Bronchial epithelial cell (primary cell): ENCODE results near the gene DNM3. TPM values are rescaled to one million over a fixed set of nuclear protein-coding genes. Genes with fewer than 3 reads are reported as not detected.
"Not testable (repeated sequence)": the region's sequence is repeated elsewhere in the genome, so short reads cannot be mapped to it uniquely, and the experiment has no call there.

Experiments used
- DNase-seq: peaks from one replicate; pipeline ENCODE4 v3.0.0-alpha.2; 2010; ENCODE audit warnings: low read depth
- FAIRE-seq: peaks from 2 replicates; lab custom pipeline; 2011; peaks lifted over from hg19 to GRCh38; lab: Jason Lieb, UNC
- H3K27me3 ChIP-seq: 2 replicates; pipeline ENCODE4 v1.5.1; 2011; ENCODE audit warnings: low read length; ENCODE audit not compliant: control insufficient read depth, insufficient read depth
- H3K36me3 ChIP-seq: 2 replicates; pipeline ENCODE4 v1.5.1; 2011; ENCODE audit warnings: low read length; ENCODE audit not compliant: control insufficient read depth, insufficient read depth
- H3K4me3 ChIP-seq: 2 replicates; pipeline ENCODE4 v1.5.1; 2011; ENCODE audit warnings: mild to moderate bottlenecking, low read depth, low read length, control low read depth
- CTCF ChIP-seq: IDR thresholded peaks from 2 replicates; pipeline ENCODE4 v1.5.1; 2011; ENCODE audit warnings: mild to moderate bottlenecking, moderate library complexity, low read length, control low read depth, inconsistent platforms; ENCODE audit not compliant: insufficient read depth, severe bottlenecking
- total RNA-seq: library from RNA; depleted of rRNA; stranded (reverse); fragments of >200 nt; gene quantifications from 2 replicates; pipeline ENCODE4 v1.2.1, GENCODE V29; 2014

DNM3 gene
- total RNA-seq, 1 donor from 2014 or later = 1.3 TPM

GRCh38 chr1:172006660-172007059 lies 165.4 kb downstream of the DNM3 start:
- DNase-seq (no peak), FAIRE-seq (no peak)
- no peak for TF ChIP-seq CTCF
- Histone ChIP-seq H3K27me3 (no peaks in the 10 kb centered on the region), H3K36me3 (no peaks in the 10 kb centered on the region), H3K4me3 (no peak overlapping the region)

- Histone ChIP-seq H3K4me3 (no peak overlapping the region), H3K36me3 (no peaks in the 10 kb centered on the region), H3K27me3 (no peaks in the 10 kb centered on the region)
- TF ChIP-seq CTCF = no peak
- DNase-seq (no peak), FAIRE-seq (no peak)
Observed at GRCh38 chr1:172018727-172019311, 177.5 kb downstream of the DNM3 start.

- Histone ChIP-seq H3K36me3 (no peaks in the 10 kb centered on the region), H3K27me3 (no peaks in the 10 kb centered on the region), H3K4me3 (no peak overlapping the region)
- no peak for DNase-seq
- no peak for FAIRE-seq
- TF ChIP-seq CTCF = no peak
Observed at GRCh38 chr1:172019976-172020375, 178.7 kb downstream of the DNM3 start.

GRCh38 chr1:172024516-172024915 lies 183.2 kb downstream of the DNM3 start:
- Histone ChIP-seq H3K4me3 (no peak overlapping the region), H3K36me3 (no peaks in the 10 kb centered on the region), H3K27me3 (no peaks in the 10 kb centered on the region)
- no peak for FAIRE-seq
- peak; percentile 91 for DNase-seq
- no peak for TF ChIP-seq CTCF

GRCh38 chr1:172024944-172025738 lies 183.8 kb downstream of the DNM3 start:
- H3K27me3 ChIP-seq, H3K4me3 ChIP-seq, H3K36me3 ChIP-seq, FAIRE-seq: not testable (repeated sequence)
- peak; percentile 35 for DNase-seq

GRCh38 chr1:172040466-172040865 lies 199.2 kb downstream of the DNM3 start:
- no peak for TF ChIP-seq CTCF
- Histone ChIP-seq H3K36me3 (no peaks in the 10 kb centered on the region), H3K4me3 (no peak overlapping the region), H3K27me3 (no peaks in the 10 kb centered on the region)
- FAIRE-seq (no peak), DNase-seq (peak; percentile 93)
